Measurements from ENCODE around the gene MYO15A.
"Not testable (repeated sequence)": the region's sequence is repeated elsewhere in the genome, so short reads cannot be mapped to it uniquely, and the experiment has no call there.

Gene MYO15A

GRCh38 chr17:18195246-18195645, 86.7 kb downstream of the MYO15A start:
- DNase-seq: no peak
- TF ChIP-seq POLR2A (IDR thresholded peaks at IDR 0.05; ENCODE audit: low read length) (no peak), GATA1 (IDR thresholded peaks at IDR 0.05; ENCODE audit: low read depth, low read length) (no peak)

- no peak for DNase-seq
- TF ChIP-seq GATA1 (IDR thresholded peaks at IDR 0.05; ENCODE audit: low read depth, low read length) (no peak), POLR2A (IDR thresholded peaks at IDR 0.05; ENCODE audit: low read length) (no peak)
Measured at GRCh38 chr17:18197535-18198194, 89.1 kb downstream of the MYO15A start.

GRCh38 chr17:18198530-18198929, 90.0 kb downstream of the MYO15A start:
- DNase-seq: no peak
- no peak for TF ChIP-seq GATA1 (IDR thresholded peaks at IDR 0.05; ENCODE audit: low read depth, low read length)
- TF ChIP-seq POLR2A (IDR thresholded peaks at IDR 0.05; ENCODE audit: low read length): no peak

GRCh38 chr17:18201108-18201507, 92.6 kb downstream of the MYO15A start:
- DNase-seq: no peak
- TF ChIP-seq GATA1 (IDR thresholded peaks at IDR 0.05; ENCODE audit: low read depth, low read length): no peak
- TF ChIP-seq POLR2A (IDR thresholded peaks at IDR 0.05; ENCODE audit: low read length): no peak

GRCh38 chr17:18203308-18203707, 94.8 kb downstream of the MYO15A start:
- no peak for TF ChIP-seq GATA1 (IDR thresholded peaks at IDR 0.05; ENCODE audit: low read depth, low read length)
- no peak for TF ChIP-seq POLR2A (IDR thresholded peaks at IDR 0.05; ENCODE audit: low read length)
- no peak for DNase-seq

- DNase-seq: no peak
- TF ChIP-seq POLR2A (IDR thresholded peaks at IDR 0.05; ENCODE audit: low read length): no peak
- TF ChIP-seq GATA1 (IDR thresholded peaks at IDR 0.05; ENCODE audit: low read depth, low read length): no peak
Measured at GRCh38 chr17:18205861-18206260, 97.3 kb downstream of the MYO15A start.

GRCh38 chr17:18206962-18207361, 98.4 kb downstream of the MYO15A start:
- TF ChIP-seq GATA1 (IDR thresholded peaks at IDR 0.05; ENCODE audit: low read depth, low read length) (no peak), POLR2A (IDR thresholded peaks at IDR 0.05; ENCODE audit: low read length) (no peak)
- no peak for DNase-seq

- DNase-seq: no peak
- TF ChIP-seq POLR2A (IDR thresholded peaks at IDR 0.05; ENCODE audit: low read length) (no peak), GATA1 (IDR thresholded peaks at IDR 0.05; ENCODE audit: low read depth, low read length) (no peak)
Measured at GRCh38 chr17:18208092-18208491, 99.5 kb downstream of the MYO15A start.

- TF ChIP-seq GATA1 (IDR thresholded peaks at IDR 0.05; ENCODE audit: low read depth, low read length): no peak
- TF ChIP-seq POLR2A (IDR thresholded peaks at IDR 0.05; ENCODE audit: low read length): no peak
Measured at GRCh38 chr17:18213666-18214270, 105.2 kb downstream of the MYO15A start.

GRCh38 chr17:18216906-18217305, 108.3 kb downstream of the MYO15A start:
- not testable (repeated sequence) for DNase-seq

More at GRCh38 chr17:18213666-18214270, 105.2 kb downstream of the MYO15A start:
- no peak for DNase-seq

GRCh38 chr17:18217412-18218015, 109.0 kb downstream of the MYO15A start:
- peak; percentile 61 to 81 for DNase-seq
- TF ChIP-seq POLR2A (IDR thresholded peaks at IDR 0.05; ENCODE audit: low read length) (no peak), GATA1 (IDR thresholded peaks at IDR 0.05; ENCODE audit: low read depth, low read length) (no peak)

- DNase-seq: no peak
Measured at GRCh38 chr17:18218756-18219415, 110.3 kb downstream of the MYO15A start.

GRCh38 chr17:18224053-18224386, 115.5 kb downstream of the MYO15A start:
- DNase-seq: no peak
- no peak for TF ChIP-seq GATA1 (IDR thresholded peaks at IDR 0.05; ENCODE audit: low read depth, low read length)
- no peak for TF ChIP-seq POLR2A (IDR thresholded peaks at IDR 0.05; ENCODE audit: low read length)

More at GRCh38 chr17:18218756-18219415, 110.3 kb downstream of the MYO15A start:
- TF ChIP-seq POLR2A (IDR thresholded peaks at IDR 0.05; ENCODE audit: low read length) (no peak), GATA1 (IDR thresholded peaks at IDR 0.05; ENCODE audit: low read depth, low read length) (no peak)

GRCh38 chr17:18224387-18225120, 116.0 kb downstream of the MYO15A start:
- no peak for TF ChIP-seq POLR2A (IDR thresholded peaks at IDR 0.05; ENCODE audit: low read length)
- TF ChIP-seq GATA1 (IDR thresholded peaks at IDR 0.05; ENCODE audit: low read depth, low read length): no peak
- DNase-seq: no peak

Data from erythroblast (primary cell).